ENCODE results near the gene CAV1.

- TF ChIP-seq POLR2AphosphoS5 (IDR thresholded peaks at IDR 0.05; ENCODE audit: borderline replicate concordance, low read depth, low read length) (no peak), EZH2 (IDR thresholded peaks at IDR 0.05) (no peak), FOXP2 (optimal IDR thresholded peaks at IDR 0.05; ENCODE audit: control extremely low read depth, extremely low read length, insufficient read depth) (no peak)
Observed at GRCh38 chr7:116548506-116548905, 23.7 kb downstream of the CAV1 start.
